Stimulated activated naive CD8-positive, alpha-beta T cell treated with anti-CD3 and anti-CD28 coated beads, Interleukin-15, Interleukin-2, amounts not matched to agents 100 U/mL and 50 U/mL, for 24 hours (primary cell): ENCODE data around the gene LENG9.

Source experiments
- ATAC-seq: fragments of 150-1000 bp; cut with Tn5 transposase; one replicate; pipeline ENCODE4 v1.10.0; 2021
- DNase-seq: peaks from one replicate; pipeline ENCODE4 v3.0.0; 2021

LENG9 gene

GRCh38 chr19:54439174-54439851, 24.3 kb downstream of the LENG9 start:
- peak; percentile 46 for DNase-seq
- peak; percentile 76 for ATAC-seq

GRCh38 chr19:54436628-54437252, 26.8 kb downstream of the LENG9 start:
- no peak for ATAC-seq
- DNase-seq = no peak

GRCh38 chr19:54436031-54436523, 27.5 kb downstream of the LENG9 start:
- no peak for DNase-seq
- no peak for ATAC-seq

- no peak for ATAC-seq
- DNase-seq = no peak
These were observed 28.0 kb downstream of the LENG9 start for GRCh38 chr19:54435551-54436016.

- no peak for ATAC-seq
These were observed 28.7 kb downstream of the LENG9 start for GRCh38 chr19:54434873-54435214.

GRCh38 chr19:54434112-54434872, 29.3 kb downstream of the LENG9 start:
- DNase-seq (no peak), ATAC-seq (no peak)

More at GRCh38 chr19:54434873-54435214, 28.7 kb downstream of the LENG9 start:
- no peak for DNase-seq

- no peak for DNase-seq
- no peak for ATAC-seq
These were observed 29.9 kb downstream of the LENG9 start for GRCh38 chr19:54433697-54434096.

- no peak for DNase-seq
- no peak for ATAC-seq
These were observed 31.3 kb downstream of the LENG9 start for GRCh38 chr19:54432144-54432738.

- ATAC-seq = no peak
- no peak for DNase-seq
These were observed 32.2 kb downstream of the LENG9 start for GRCh38 chr19:54431255-54431838.

- DNase-seq (peak; percentile 69), ATAC-seq (peak; percentile 57)
These were observed 33.0 kb downstream of the LENG9 start for GRCh38 chr19:54430306-54431254.

GRCh38 chr19:54429545-54430227, 33.9 kb downstream of the LENG9 start:
- DNase-seq = no peak
- ATAC-seq = no peak

- ATAC-seq (no peak), DNase-seq (no peak)
These were observed 34.4 kb downstream of the LENG9 start for GRCh38 chr19:54429176-54429495.

- DNase-seq (no peak), ATAC-seq (no peak)
These were observed 35.0 kb downstream of the LENG9 start for GRCh38 chr19:54428323-54429175.

- DNase-seq (no peak), ATAC-seq (no peak)
These were observed 36.0 kb downstream of the LENG9 start for GRCh38 chr19:54427586-54427985.

- ATAC-seq = no peak
- DNase-seq = no peak
These were observed 37.2 kb downstream of the LENG9 start for GRCh38 chr19:54426291-54426931.

- no peak for DNase-seq
- no peak for ATAC-seq
These were observed 38.2 kb downstream of the LENG9 start for GRCh38 chr19:54425382-54425723.

GRCh38 chr19:54424660-54425381, 38.8 kb downstream of the LENG9 start:
- ATAC-seq (no peak), DNase-seq (no peak)

- ATAC-seq = no peak
- DNase-seq = no peak
These were observed 39.4 kb downstream of the LENG9 start for GRCh38 chr19:54424201-54424600.

- ATAC-seq = no peak
- DNase-seq = no peak
These were observed 41.4 kb downstream of the LENG9 start for GRCh38 chr19:54422136-54422535.
